Epithelial cell of esophagus (primary cell): ENCODE results near the gene NANOS2.

Experiments
- DNase-seq: peaks from one replicate; pipeline ENCODE4 v3.0.0; 2010; ENCODE audit warnings: low read depth
- H3K4me3 ChIP-seq: 2 replicates; pipeline ENCODE4 v1.5.1; 2011; ENCODE audit warnings: mild to moderate bottlenecking, low read length, control low read depth
- TF ChIP-seq, protein P1 (sequence below): IDR thresholded peaks from 2 replicates; pipeline ENCODE4 v1.5.1; 2011; ENCODE audit warnings: low read depth, mild to moderate bottlenecking, low read length, control low read depth, inconsistent platforms; ENCODE audit not compliant: insufficient read depth; ENCODE audit errors: missing control alignments

The NANOS2 gene

GRCh38 chr19:45902651-45903625 lies 11.6 kb downstream of the NANOS2 start:
- TF ChIP-seq, protein P1, sequence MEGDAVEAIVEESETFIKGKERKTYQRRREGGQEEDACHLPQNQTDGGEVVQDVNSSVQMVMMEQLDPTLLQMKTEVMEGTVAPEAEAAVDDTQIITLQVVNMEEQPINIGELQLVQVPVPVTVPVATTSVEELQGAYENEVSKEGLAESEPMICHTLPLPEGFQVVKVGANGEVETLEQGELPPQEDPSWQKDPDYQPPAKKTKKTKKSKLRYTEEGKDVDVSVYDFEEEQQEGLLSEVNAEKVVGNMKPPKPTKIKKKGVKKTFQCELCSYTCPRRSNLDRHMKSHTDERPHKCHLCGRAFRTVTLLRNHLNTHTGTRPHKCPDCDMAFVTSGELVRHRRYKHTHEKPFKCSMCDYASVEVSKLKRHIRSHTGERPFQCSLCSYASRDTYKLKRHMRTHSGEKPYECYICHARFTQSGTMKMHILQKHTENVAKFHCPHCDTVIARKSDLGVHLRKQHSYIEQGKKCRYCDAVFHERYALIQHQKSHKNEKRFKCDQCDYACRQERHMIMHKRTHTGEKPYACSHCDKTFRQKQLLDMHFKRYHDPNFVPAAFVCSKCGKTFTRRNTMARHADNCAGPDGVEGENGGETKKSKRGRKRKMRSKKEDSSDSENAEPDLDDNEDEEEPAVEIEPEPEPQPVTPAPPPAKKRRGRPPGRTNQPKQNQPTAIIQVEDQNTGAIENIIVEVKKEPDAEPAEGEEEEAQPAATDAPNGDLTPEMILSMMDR, result no peak
- peak; percentile 96 for DNase-seq
- peak overlapping the region; percentile 93 for H3K4me3 ChIP-seq

- peak within 1 kb of the TSS; percentile 93 for H3K4me3 ChIP-seq
- no peak for DNase-seq
- TF ChIP-seq, protein P1, result no peak
Measured at GRCh38 chr19:45901912-45902650, 12.5 kb downstream of the NANOS2 start, which contains the start of gene MYPOP. Gene MYPOP (minus strand): TSS chr19:45902613. CDS start chr19:45901773, 840 bp downstream.

GRCh38 chr19:45901432-45901911 lies 13.1 kb downstream of the NANOS2 start:
- peak overlapping the region; percentile 93 for H3K4me3 ChIP-seq
- peak; percentile 52 for DNase-seq
- TF ChIP-seq, protein P1, result no peak

DNA sequence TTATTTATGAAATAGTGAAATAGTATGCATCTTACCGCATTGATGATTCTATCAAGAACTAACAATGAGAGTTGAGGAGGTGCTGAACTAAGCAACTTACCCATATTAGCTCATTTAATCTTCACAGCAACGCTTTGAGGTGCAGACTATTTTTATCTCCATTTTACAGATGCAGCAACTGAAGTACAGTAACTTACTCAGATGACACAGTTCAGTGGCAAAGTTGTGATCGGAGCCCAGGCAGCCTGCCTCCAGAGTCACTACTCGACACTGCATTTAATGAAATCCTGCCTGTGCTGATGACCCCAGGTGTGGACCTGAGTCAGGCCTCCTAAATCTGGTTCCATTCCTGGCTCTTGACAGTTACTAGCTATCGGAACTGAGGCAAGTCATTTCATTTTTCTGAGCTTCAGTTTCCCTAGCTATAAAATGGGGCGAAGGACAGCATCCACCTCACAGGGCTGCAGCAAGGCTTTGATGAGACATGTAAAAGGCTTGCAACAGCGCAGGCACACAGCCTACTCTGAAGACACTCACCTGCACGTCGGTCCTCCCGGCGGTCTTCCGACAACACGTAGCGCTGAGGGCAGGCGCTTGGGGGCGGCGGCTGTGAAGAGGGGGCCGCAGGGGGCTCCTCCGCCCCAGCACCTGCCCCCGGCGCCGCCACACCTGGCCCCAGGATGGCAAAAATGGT lies 13.7 kb downstream of the NANOS2 start:
- TF ChIP-seq, protein P1, result no peak
- H3K4me3 ChIP-seq, result peak overlapping the region; percentile 93
- peak; percentile 37 for DNase-seq

DNA sequence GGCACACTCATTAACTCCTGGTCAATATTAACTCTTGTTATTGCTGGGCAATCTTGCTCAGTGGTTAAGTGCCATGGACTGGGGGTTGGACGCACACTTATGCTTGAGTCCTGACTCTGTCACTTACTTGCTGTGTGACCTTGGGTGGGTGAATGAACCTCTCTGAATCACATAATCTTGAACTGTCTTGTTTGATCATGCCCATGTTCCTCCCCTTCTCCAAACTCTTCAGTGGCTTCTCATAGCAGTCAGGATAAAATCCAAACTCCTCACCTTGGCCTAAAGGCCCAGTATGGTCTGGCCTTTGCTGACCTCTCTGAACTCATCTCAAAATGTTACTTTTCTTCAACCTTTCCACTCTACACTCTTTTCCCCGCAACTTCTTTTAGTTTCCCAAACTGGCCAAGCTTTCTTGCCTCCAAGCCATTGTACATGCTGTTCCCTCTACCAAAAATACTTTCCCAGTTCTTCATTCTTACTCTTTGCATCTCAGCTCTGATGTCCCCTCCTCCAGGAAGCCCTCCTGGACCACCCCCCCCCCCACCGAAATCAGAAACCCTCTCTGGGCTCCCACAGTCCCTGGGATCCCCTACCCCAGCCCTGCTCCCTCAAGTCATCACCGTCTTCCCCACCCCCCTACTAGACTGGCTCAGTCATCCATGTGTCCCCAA lies 14.5 kb downstream of the NANOS2 start:
- no peak overlapping the region for H3K4me3 ChIP-seq
- TF ChIP-seq, protein P1, result no peak
- no peak for DNase-seq

GRCh38 chr19:45899253-45899652 lies 15.3 kb downstream of the NANOS2 start:
- DNase-seq, result no peak
- H3K4me3 ChIP-seq, result no peak overlapping the region
- TF ChIP-seq, protein P1, result no peak
